ENCODE results near the gene IRF4. TPM values are rescaled to one million over a fixed set of nuclear protein-coding genes. Genes with fewer than 3 reads are reported as not detected.

The IRF4 gene
- total RNA-seq, 1 donor from 2014 or later = 0.05 TPM

GRCh38 chr6:408599-409102 is 17.1 kb downstream of the IRF4 start:
- peaks cover 64% of the 10 kb centered on the region for H3K27me3 Mint-ChIP-seq (ENCODE audit: low read depth)

DNA sequence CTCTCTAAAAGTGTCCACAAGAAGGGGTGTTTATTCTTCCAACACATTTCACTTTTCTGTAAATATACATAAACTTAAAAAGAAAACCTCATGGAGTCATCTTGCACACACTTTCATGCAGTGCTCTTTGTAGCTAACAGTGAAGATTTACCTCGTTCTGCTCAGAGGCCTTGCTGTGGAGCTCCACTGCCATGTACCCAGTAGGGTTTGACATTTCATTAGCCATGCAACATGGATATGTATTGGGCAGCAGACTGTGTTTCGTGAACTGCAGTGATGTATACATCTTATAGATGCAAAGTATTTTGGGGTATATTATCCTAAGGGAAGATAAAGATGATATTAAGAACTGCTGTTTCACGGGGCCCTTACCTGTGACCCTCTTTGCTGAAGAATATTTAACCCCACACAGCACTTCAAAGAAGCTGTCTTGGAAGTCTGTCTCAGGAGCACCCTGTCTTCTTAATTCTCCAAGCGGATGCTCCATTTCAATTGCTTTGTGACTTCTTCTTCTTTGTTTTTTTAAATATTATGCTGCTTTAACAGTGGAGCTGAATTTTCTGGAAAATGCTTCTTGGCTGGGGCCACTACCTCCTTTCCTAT is 17.9 kb downstream of the IRF4 start:
- TF ChIP-seq, protein P1, sequence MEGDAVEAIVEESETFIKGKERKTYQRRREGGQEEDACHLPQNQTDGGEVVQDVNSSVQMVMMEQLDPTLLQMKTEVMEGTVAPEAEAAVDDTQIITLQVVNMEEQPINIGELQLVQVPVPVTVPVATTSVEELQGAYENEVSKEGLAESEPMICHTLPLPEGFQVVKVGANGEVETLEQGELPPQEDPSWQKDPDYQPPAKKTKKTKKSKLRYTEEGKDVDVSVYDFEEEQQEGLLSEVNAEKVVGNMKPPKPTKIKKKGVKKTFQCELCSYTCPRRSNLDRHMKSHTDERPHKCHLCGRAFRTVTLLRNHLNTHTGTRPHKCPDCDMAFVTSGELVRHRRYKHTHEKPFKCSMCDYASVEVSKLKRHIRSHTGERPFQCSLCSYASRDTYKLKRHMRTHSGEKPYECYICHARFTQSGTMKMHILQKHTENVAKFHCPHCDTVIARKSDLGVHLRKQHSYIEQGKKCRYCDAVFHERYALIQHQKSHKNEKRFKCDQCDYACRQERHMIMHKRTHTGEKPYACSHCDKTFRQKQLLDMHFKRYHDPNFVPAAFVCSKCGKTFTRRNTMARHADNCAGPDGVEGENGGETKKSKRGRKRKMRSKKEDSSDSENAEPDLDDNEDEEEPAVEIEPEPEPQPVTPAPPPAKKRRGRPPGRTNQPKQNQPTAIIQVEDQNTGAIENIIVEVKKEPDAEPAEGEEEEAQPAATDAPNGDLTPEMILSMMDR (IDR thresholded peaks at IDR 0.05) = no peak
- peaks cover under 1% of the 10 kb centered on the region for H3K36me3 Mint-ChIP-seq (ENCODE audit: low read depth)
- H3K4me3 Mint-ChIP-seq (ENCODE audit: unreplicated experiment) = no peak overlapping the region
- no peak overlapping the region for H3K27ac Mint-ChIP-seq (ENCODE audit: unreplicated experiment)
- H3K9me3 Mint-ChIP-seq (ENCODE audit: low read depth) = peaks cover 5% of the 10 kb centered on the region
- peaks cover 11% of the 10 kb centered on the region for H3K4me1 Mint-ChIP-seq (ENCODE audit: low read depth)
- peaks cover 59% of the 10 kb centered on the region for H3K27me3 Mint-ChIP-seq (ENCODE audit: low read depth)
- no peak for DNase-seq (ENCODE audit: low spot score)

More at GRCh38 chr6:408599-409102, 17.1 kb downstream of the IRF4 start:
- no peak overlapping the region for H3K27ac Mint-ChIP-seq (ENCODE audit: unreplicated experiment)
- DNase-seq (ENCODE audit: low spot score) = no peak
- no peaks in the 10 kb centered on the region for H3K36me3 Mint-ChIP-seq (ENCODE audit: low read depth)
- TF ChIP-seq, protein P1 (IDR thresholded peaks at IDR 0.05) = peak; percentile 89
- peaks cover 11% of the 10 kb centered on the region for H3K4me1 Mint-ChIP-seq (ENCODE audit: low read depth)
- H3K9me3 Mint-ChIP-seq (ENCODE audit: low read depth) = peaks cover 2% of the 10 kb centered on the region
- H3K4me3 Mint-ChIP-seq (ENCODE audit: unreplicated experiment) = peak overlapping the region; percentile 44

DNA sequence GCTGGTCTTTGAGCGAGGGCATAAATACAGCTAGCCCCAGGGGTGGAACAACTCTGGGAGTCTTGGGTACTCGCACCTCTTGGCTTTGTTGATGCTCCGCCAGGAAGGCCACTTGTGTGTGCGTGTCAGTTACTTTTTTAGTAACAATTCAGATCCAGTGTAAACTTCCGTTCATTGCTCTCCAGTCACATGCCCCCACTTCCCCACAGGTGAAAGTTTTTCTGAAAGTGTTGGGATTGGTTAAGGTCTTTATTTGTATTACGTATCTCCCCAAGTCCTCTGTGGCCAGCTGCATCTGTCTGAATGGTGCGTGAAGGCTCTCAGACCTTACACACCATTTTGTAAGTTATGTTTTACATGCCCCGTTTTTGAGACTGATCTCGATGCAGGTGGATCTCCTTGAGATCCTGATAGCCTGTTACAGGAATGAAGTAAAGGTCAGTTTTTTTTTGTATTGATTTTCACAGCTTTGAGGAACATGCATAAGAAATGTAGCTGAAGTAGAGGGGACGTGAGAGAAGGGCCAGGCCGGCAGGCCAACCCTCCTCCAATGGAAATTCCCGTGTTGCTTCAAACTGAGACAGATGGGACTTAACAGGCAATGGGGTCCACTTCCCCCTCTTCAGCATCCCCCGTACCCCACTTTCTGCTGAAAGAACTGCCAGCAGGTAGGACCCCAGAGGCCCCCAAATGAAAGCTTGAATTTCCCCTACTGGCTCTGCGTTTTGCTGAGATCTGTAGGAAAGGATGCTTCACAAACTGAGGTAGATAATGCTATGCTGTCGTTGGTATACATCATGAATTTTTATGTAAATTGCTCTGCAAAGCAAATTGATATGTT is 19.2 kb downstream of the IRF4 start:
- Mint-ChIP-seq H3K27me3 (ENCODE audit: low read depth) (peaks cover 53% of the 10 kb centered on the region), H3K36me3 (ENCODE audit: low read depth) (peaks cover 2% of the 10 kb centered on the region), H3K4me3 (ENCODE audit: unreplicated experiment) (no peak overlapping the region), H3K4me1 (ENCODE audit: low read depth) (peaks cover 11% of the 10 kb centered on the region), H3K9me3 (ENCODE audit: low read depth) (peaks cover 15% of the 10 kb centered on the region), H3K27ac (ENCODE audit: unreplicated experiment) (no peak overlapping the region)
- TF ChIP-seq, protein P1 (IDR thresholded peaks at IDR 0.05) = no peak
- no peak for DNase-seq (ENCODE audit: low spot score)

DNA sequence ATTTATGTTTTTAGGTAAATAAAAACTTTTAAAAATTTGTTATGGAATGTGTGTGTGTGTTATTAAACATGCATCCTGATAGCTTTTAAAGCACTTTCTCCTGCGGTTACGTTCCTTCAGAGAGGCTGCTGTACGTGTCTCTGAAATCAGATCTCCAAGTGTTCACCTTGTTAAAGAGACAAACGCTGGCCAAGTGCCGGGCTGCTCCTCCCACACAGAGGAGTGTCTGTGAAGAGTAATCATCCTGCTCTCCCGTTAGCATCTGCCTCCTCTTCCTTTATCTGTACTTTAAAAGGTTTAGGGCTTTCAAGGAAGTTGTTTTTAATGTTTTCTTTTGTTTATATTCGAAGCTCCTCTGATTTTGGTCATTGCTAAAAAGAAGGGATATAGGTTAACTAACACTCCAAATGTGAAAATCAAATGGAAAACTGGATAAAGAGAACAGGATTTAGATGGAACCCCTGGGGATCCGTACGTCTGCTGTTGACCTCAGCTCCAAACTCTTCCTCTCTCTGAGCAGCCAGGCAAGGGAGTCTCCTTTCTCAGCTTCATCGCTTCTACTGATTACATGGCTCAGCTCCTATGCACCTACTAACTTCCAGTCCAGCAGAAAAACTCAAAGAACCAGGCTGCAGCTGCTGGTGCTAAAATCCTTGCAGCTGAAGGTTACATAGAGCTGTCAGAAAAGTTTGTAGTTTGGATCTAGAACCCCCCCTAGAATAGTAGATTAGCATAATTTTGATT is 20.0 kb downstream of the IRF4 start:
- DNase-seq (ENCODE audit: low spot score) = no peak
- Mint-ChIP-seq H3K4me1 (ENCODE audit: low read depth) (peaks cover 11% of the 10 kb centered on the region), H3K4me3 (ENCODE audit: unreplicated experiment) (no peak overlapping the region), H3K27me3 (ENCODE audit: low read depth) (peaks cover 50% of the 10 kb centered on the region), H3K9me3 (ENCODE audit: low read depth) (peaks cover 20% of the 10 kb centered on the region), H3K36me3 (ENCODE audit: low read depth) (peaks cover 4% of the 10 kb centered on the region), H3K27ac (ENCODE audit: unreplicated experiment) (no peak overlapping the region)
- TF ChIP-seq, protein P1 (IDR thresholded peaks at IDR 0.05) = no peak

Measured in chondrocyte (in vitro differentiated cells).